SH-SY5Y (cell line): Measurements from ENCODE around the gene AGO3.

ENCODE experiments used
- GATA2 ChIP-seq: IDR thresholded peaks from 2 replicates; pipeline ENCODE4 v1.6.1; 2011; ENCODE audit warnings: mild to moderate bottlenecking, low read depth, low read length
- GATA3 ChIP-seq: IDR thresholded peaks from 2 replicates; pipeline ENCODE4 v1.6.1; 2011; ENCODE audit warnings: low read depth, mild to moderate bottlenecking, low read length, moderate library complexity

The AGO3 gene

GRCh38 chr1:35947547-35947946, 16.6 kb downstream of the AGO3 start:
- TF ChIP-seq GATA2, result no peak
- TF ChIP-seq GATA3, result no peak

GRCh38 chr1:35958558-35958957, 27.7 kb downstream of the AGO3 start:
- TF ChIP-seq GATA3, result no peak
- TF ChIP-seq GATA2, result no peak

- no peak for TF ChIP-seq GATA3
- no peak for TF ChIP-seq GATA2
These were observed 28.4 kb downstream of the AGO3 start for GRCh38 chr1:35959304-35959703.

- no peak for TF ChIP-seq GATA3
- no peak for TF ChIP-seq GATA2
These were observed 32.0 kb downstream of the AGO3 start for GRCh38 chr1:35962952-35963351.

GRCh38 chr1:35968396-35968795, 37.5 kb downstream of the AGO3 start:
- TF ChIP-seq GATA3 (no peak), GATA2 (no peak)

- TF ChIP-seq GATA2 (no peak), GATA3 (no peak)
These were observed 40.7 kb downstream of the AGO3 start for GRCh38 chr1:35971601-35972000.

GRCh38 chr1:35980090-35980489, 49.2 kb downstream of the AGO3 start:
- TF ChIP-seq GATA2 (no peak), GATA3 (no peak)

- TF ChIP-seq GATA3 (no peak), GATA2 (no peak)
These were observed 57.3 kb downstream of the AGO3 start for GRCh38 chr1:35988237-35988636.

- TF ChIP-seq GATA2 (no peak), GATA3 (no peak)
These were observed 76.1 kb downstream of the AGO3 start for GRCh38 chr1:36006941-36007500.

- no peak for TF ChIP-seq GATA2
- no peak for TF ChIP-seq GATA3
These were observed 76.8 kb downstream of the AGO3 start for GRCh38 chr1:36007741-36008140.

GRCh38 chr1:36008546-36009197, 77.8 kb downstream of the AGO3 start:
- TF ChIP-seq GATA3 (no peak), GATA2 (no peak)

- TF ChIP-seq GATA3, result no peak
- no peak for TF ChIP-seq GATA2
These were observed 83.9 kb downstream of the AGO3 start for GRCh38 chr1:36014722-36015220.

- no peak for TF ChIP-seq GATA2
- TF ChIP-seq GATA3, result no peak
These were observed 85.8 kb downstream of the AGO3 start for GRCh38 chr1:36016686-36017085.

- no peak for TF ChIP-seq GATA3
- TF ChIP-seq GATA2, result no peak
These were observed 92.3 kb downstream of the AGO3 start for GRCh38 chr1:36023098-36023769.

GRCh38 chr1:36024847-36025246, 93.9 kb downstream of the AGO3 start:
- no peak for TF ChIP-seq GATA3
- no peak for TF ChIP-seq GATA2
